Upper lobe of left lung (tissue), 6 donors: ENCODE results near the gene ZNF362. TPM values are rescaled to one million over a fixed set of nuclear protein-coding genes. Genes with fewer than 3 reads are reported as not detected.

Source experiments
- ATAC-seq, 2 donors: fragments of 200-7000 bp; cut with Tn5 transposase; one replicate each; pipeline ENCODE4 v1.9.1; 2022; ENCODE audit warnings: mild to moderate bottlenecking in 2 of 2, moderate library complexity in 2 of 2; ENCODE audit not compliant: low FRiP score in 2 of 2
- DNase-seq, 2 donors: peaks; one replicate each; pipeline ENCODE4 v3.0.0-alpha.2; 2019 to 2020
- H3K27ac ChIP-seq, 4 donors: fragments of 200-600 bp; sonication (generic); one replicate each; pipeline ENCODE4 v1.5.1; 2016 to 2019
- H3K27me3 ChIP-seq, 4 donors: fragments of 200-600 bp; sonication (generic); one replicate each; pipeline ENCODE4 v1.5.1; 2017 to 2019
- H3K36me3 ChIP-seq, 4 donors: fragments of 200-600 bp; sonication (generic); one replicate each; pipeline ENCODE4 v1.5.1; 2016 to 2019
- H3K4me1 ChIP-seq, 4 donors: fragments of 200-600 bp; sonication (generic); one replicate each; pipeline ENCODE4 v1.5.1; 2018 to 2019
- H3K4me3 ChIP-seq, 4 donors: fragments of 200-600 bp; sonication (generic); one replicate each; pipeline ENCODE4 v1.5.1; 2017 to 2019; ENCODE audit warnings: mild to moderate bottlenecking in 2 of 4, moderate library complexity in 1 of 4
- H3K9me3 ChIP-seq, 4 donors: fragments of 200-600 bp; sonication (generic); one replicate each; pipeline ENCODE4 v1.5.1; 2018 to 2019
- EP300 ChIP-seq, 4 donors: sonication (generic); formaldehyde crosslinking; IDR thresholded peaks; one replicate each; pipeline ENCODE4 v1.5.1; 2017; ENCODE audit warnings: antibody characterized with exemption in 4 of 4, control low read depth in 2 of 4
- POLR2A ChIP-seq, 4 donors: fragments of 450-650 bp; IDR thresholded peaks; one replicate each; pipeline ENCODE4 v1.5.1; 2016 to 2017; ENCODE audit warnings: antibody characterized with exemption in 4 of 4, mild to moderate bottlenecking in 2 of 4
- POLR2AphosphoS5 ChIP-seq, 2 donors: sonication (generic); formaldehyde crosslinking; IDR thresholded peaks; one replicate each; pipeline ENCODE4 v1.5.1; 2017; ENCODE audit warnings: antibody characterized with exemption in 2 of 2
- WGBS, 2 donors: methylation state at CpG; one replicate each; pipeline ENCODE4 v1.1.5; 2017 to 2018; 5-methylcytosine and 5-hydroxymethylcytosine counted together
- total RNA-seq, 6 donors: library from RNA; depleted of rRNA in 4 of 6; stranded (reverse); fragments of >200 nt in 4 of 6; gene quantifications; one replicate each; pipeline versions ENCODE4 v1.1.0 to v1.2.1, GENCODE V29; 2016 to 2021
- TF ChIP-seq, protein P1 (sequence below), 6 experiments: fragments of 450-650 bp in 4 of 6; fragments of 200-600 bp in 2 of 6; sonication (generic) in 2 of 6; IDR thresholded peaks; one replicate each; pipeline ENCODE4 v1.5.1; 2016 to 2019; ENCODE audit warnings: antibody characterized with exemption in 6 of 6
- donor health status: DM: no; HTN: no; CAD: no; lungs with moderate emphysema.
- donor health status: DM: no; HTN: yes; CAD: no; lungs with severe emphysema.

Gene ZNF362
- total RNA-seq, 6 donors from 2014 or later: 14.9 to 41.0 (median 21.3) TPM

DNA sequence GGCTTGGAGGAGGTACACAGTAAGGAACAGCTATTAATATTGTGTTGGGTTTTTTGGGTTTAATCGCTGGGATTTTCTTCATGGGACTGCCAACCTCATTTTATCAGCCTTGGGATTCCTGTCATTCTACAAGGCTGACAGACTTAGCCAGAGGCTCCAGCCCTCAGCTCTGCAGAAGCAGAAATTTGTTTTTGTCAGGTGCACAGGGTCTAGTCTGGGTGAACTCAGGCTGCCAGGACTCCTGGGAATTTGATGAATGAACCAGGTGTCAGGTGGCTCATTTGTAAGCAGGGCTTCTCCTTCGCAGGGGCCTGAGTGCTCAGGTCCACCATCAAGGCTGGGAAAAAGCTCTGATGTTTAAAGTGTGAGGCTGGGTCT lies 11.5 kb upstream of the ZNF362 start:
- H3K9me3 ChIP-seq: no peaks in the 10 kb centered on the region
- no peaks in the 10 kb centered on the region for H3K27me3 ChIP-seq
- WGBS, 2 donors: 92 to 95% methylated on average over 2 of the region's 2 CpGs
- no peaks in the 10 kb centered on the region for H3K4me1 ChIP-seq
- DNase-seq: no peak
- TF ChIP-seq POLR2A (IDR thresholded peaks at IDR 0.05) (no peak), POLR2AphosphoS5 (IDR thresholded peaks at IDR 0.05) (no peak), EP300 (IDR thresholded peaks at IDR 0.05) (no peak)
- TF ChIP-seq, protein P1, sequence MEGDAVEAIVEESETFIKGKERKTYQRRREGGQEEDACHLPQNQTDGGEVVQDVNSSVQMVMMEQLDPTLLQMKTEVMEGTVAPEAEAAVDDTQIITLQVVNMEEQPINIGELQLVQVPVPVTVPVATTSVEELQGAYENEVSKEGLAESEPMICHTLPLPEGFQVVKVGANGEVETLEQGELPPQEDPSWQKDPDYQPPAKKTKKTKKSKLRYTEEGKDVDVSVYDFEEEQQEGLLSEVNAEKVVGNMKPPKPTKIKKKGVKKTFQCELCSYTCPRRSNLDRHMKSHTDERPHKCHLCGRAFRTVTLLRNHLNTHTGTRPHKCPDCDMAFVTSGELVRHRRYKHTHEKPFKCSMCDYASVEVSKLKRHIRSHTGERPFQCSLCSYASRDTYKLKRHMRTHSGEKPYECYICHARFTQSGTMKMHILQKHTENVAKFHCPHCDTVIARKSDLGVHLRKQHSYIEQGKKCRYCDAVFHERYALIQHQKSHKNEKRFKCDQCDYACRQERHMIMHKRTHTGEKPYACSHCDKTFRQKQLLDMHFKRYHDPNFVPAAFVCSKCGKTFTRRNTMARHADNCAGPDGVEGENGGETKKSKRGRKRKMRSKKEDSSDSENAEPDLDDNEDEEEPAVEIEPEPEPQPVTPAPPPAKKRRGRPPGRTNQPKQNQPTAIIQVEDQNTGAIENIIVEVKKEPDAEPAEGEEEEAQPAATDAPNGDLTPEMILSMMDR (IDR thresholded peaks at IDR 0.05): no peak
- no peak overlapping the region for H3K4me3 ChIP-seq
- ATAC-seq: no peak
- H3K27ac ChIP-seq: no peak overlapping the region
- H3K36me3 ChIP-seq: no peaks in the 10 kb centered on the region

DNA sequence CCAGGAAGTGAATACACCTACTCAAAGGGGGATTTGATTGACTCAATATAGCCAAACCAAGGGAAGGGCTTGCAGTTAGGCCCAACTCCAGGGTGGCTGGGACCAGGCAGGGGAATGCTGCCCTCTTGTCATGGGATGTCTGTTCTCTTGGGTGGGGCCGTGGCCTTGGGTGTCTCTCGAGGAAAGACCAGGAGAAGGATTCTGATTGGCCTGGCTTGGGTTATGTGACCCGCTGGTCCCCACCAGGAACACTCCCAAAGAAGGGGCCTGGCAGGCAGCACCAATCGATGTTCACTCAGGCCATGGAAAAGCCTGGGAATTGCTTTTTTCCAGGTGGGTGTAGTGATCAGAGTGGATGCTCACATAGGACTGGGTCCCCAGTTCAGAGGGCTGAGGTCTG lies 10.1 kb upstream of the ZNF362 start:
- ATAC-seq (no peak), DNase-seq (no peak)
- Histone ChIP-seq H3K9me3 (no peaks in the 10 kb centered on the region), H3K27me3 (no peaks in the 10 kb centered on the region), H3K4me3 (no peak overlapping the region), H3K4me1 (no peaks in the 10 kb centered on the region), H3K27ac (no peak overlapping the region), H3K36me3 (no peaks in the 10 kb centered on the region)
- no peak for TF ChIP-seq EP300 (IDR thresholded peaks at IDR 0.05)
- TF ChIP-seq POLR2A (IDR thresholded peaks at IDR 0.05): no peak
- TF ChIP-seq POLR2AphosphoS5 (IDR thresholded peaks at IDR 0.05): no peak
- TF ChIP-seq, protein P1 (IDR thresholded peaks at IDR 0.05): no peak
- 90% methylated on average over 4 of the region's 4 CpGs; no CpG with 5 or more reads in 1 of the 2 donors for WGBS, 2 donors

DNA sequence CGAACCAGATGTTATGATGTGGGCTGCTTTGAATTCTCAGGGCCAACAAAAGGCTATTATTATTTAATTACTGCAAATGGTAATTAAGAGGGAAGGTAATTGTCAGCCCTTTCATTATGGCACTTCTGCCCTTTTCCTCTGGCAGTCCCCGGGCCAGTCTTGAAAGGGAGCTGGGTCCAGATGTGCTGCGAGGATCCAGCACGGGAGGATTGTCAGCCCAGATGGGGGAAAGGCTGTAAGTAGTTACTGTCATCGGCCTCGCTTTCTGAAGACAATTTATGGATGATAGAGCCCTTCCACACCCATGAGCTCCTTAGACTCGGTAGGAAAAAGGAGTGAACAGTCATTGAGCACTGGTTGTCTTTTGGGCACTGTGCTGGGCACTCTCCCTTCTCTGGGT lies 8.7 kb upstream of the ZNF362 start:
- WGBS, 2 donors: 85 to 93% methylated on average over 7 of the region's 7 CpGs
- DNase-seq (no peak), ATAC-seq (no peak)
- H3K36me3 ChIP-seq: no peaks in the 10 kb centered on the region
- H3K27ac ChIP-seq: no peak overlapping the region
- no peaks in the 10 kb centered on the region for H3K27me3 ChIP-seq
- TF ChIP-seq, protein P1 (IDR thresholded peaks at IDR 0.05): no peak
- H3K9me3 ChIP-seq: no peaks in the 10 kb centered on the region
- H3K4me1 ChIP-seq: no peaks in the 10 kb centered on the region
- H3K4me3 ChIP-seq: no peak overlapping the region

- DNase-seq (no peak), ATAC-seq (no peak)
- Histone ChIP-seq H3K36me3 (no peaks in the 10 kb centered on the region), H3K27me3 (no peaks in the 10 kb centered on the region), H3K27ac (no peak overlapping the region), H3K4me3 (no peak overlapping the region), H3K4me1 (no peaks in the 10 kb centered on the region), H3K9me3 (no peaks in the 10 kb centered on the region)
- no peak for TF ChIP-seq POLR2AphosphoS5 (IDR thresholded peaks at IDR 0.05)
- no peak for TF ChIP-seq POLR2A (IDR thresholded peaks at IDR 0.05)
- TF ChIP-seq, protein P1 (IDR thresholded peaks at IDR 0.05): no peak
- TF ChIP-seq EP300 (IDR thresholded peaks at IDR 0.05): no peak
These were observed 8.0 kb upstream of the ZNF362 start for GRCh38 chr1:33248244-33248643.

- Histone ChIP-seq H3K9me3 (no peaks in the 10 kb centered on the region), H3K36me3 (no peaks in the 10 kb centered on the region), H3K27me3 (no peaks in the 10 kb centered on the region), H3K27ac (no peak overlapping the region), H3K4me1 (no peaks in the 10 kb centered on the region), H3K4me3 (no peak overlapping the region)
- 91% methylated on average over 3 of the region's 3 CpGs for WGBS, 2 donors
- TF ChIP-seq, protein P1 (IDR thresholded peaks at IDR 0.05): no peak
- TF ChIP-seq POLR2A (IDR thresholded peaks at IDR 0.05) (no peak), EP300 (IDR thresholded peaks at IDR 0.05) (no peak), POLR2AphosphoS5 (IDR thresholded peaks at IDR 0.05) (no peak)
- ATAC-seq (no peak), DNase-seq (no peak)
These were observed 6.9 kb upstream of the ZNF362 start for GRCh38 chr1:33249422-33249821.
